Astrocyte (in vitro differentiated cells and primary cell): ENCODE measurements around the gene COG3. TPM values are rescaled to one million over a fixed set of nuclear protein-coding genes. Genes with fewer than 3 reads are reported as not detected.
A peak's percentile ranks its signal among the peaks of the same experiment; 100 is the strongest.

Source experiments
- DNase-seq: peaks from one replicate; pipeline ENCODE4 v3.0.0-alpha.2; 2010; ENCODE audit warnings: low read depth
- FAIRE-seq: peaks from 2 replicates; lab custom pipeline; 2011; peaks lifted over from hg19 to GRCh38; lab: Jason Lieb, UNC
- H2AFZ ChIP-seq: 2 replicates; pipeline ENCODE4 v1.6.0; 2012; ENCODE audit warnings: low read depth, low read length, inconsistent platforms
- H3K27ac ChIP-seq: 2 replicates; pipeline ENCODE4 v1.5.1; 2011; ENCODE audit warnings: low read depth, low read length, inconsistent platforms
- H3K27me3 ChIP-seq: 2 replicates; pipeline ENCODE4 v1.6.0; 2011; ENCODE audit warnings: low read length, inconsistent platforms; ENCODE audit not compliant: insufficient read depth
- H3K36me3 ChIP-seq: 2 replicates; pipeline ENCODE4 v1.5.1; 2011; ENCODE audit warnings: low read length, inconsistent platforms; ENCODE audit not compliant: insufficient read depth
- H3K4me1 ChIP-seq: 2 replicates; pipeline ENCODE4 v1.5.1; 2011; ENCODE audit warnings: low read length, inconsistent platforms; ENCODE audit not compliant: insufficient read depth
- H3K4me2 ChIP-seq: 2 replicates; pipeline ENCODE4 v1.6.0; 2012; ENCODE audit warnings: low read length, inconsistent platforms
- H3K4me3 ChIP-seq: 2 replicates; pipeline ENCODE4 v1.5.1; 2011; ENCODE audit warnings: low read depth, mild to moderate bottlenecking, low read length, inconsistent platforms; ENCODE audit not compliant: insufficient read depth
- H3K79me2 ChIP-seq: 2 replicates; pipeline ENCODE4 v1.6.0; 2012; ENCODE audit warnings: mild to moderate bottlenecking, low read length, inconsistent platforms; ENCODE audit not compliant: insufficient read depth
- H3K9ac ChIP-seq: 2 replicates; pipeline ENCODE4 v1.6.0; 2012; ENCODE audit warnings: mild to moderate bottlenecking, low read length, inconsistent platforms
- H3K9me3 ChIP-seq: 2 replicates; pipeline ENCODE4 v1.5.1; 2012; ENCODE audit warnings: low read depth, mild to moderate bottlenecking, low read length, inconsistent platforms; ENCODE audit not compliant: insufficient read depth
- H4K20me1 ChIP-seq: 2 replicates; pipeline ENCODE4 v1.6.0; 2012; ENCODE audit warnings: low read length, inconsistent platforms; ENCODE audit not compliant: insufficient read depth
- H3K27ac Mint-ChIP-seq: one replicate; pipeline ENCODE4 v1.8.0; 2021; ENCODE audit warnings: mild to moderate bottlenecking, mixed read lengths; ENCODE audit not compliant: unreplicated experiment
- H3K27me3 Mint-ChIP-seq: one replicate; pipeline ENCODE4 v1.8.0; 2021; ENCODE audit warnings: low read depth, mixed read lengths; ENCODE audit not compliant: unreplicated experiment
- H3K36me3 Mint-ChIP-seq: one replicate; pipeline ENCODE4 v1.8.0; 2021; ENCODE audit warnings: low read depth, mixed read lengths; ENCODE audit not compliant: unreplicated experiment
- H3K4me1 Mint-ChIP-seq: one replicate; pipeline ENCODE4 v1.8.0; 2021; ENCODE audit warnings: low read depth, mixed read lengths; ENCODE audit not compliant: unreplicated experiment
- H3K4me3 Mint-ChIP-seq: one replicate; pipeline ENCODE4 v1.8.0; 2021; ENCODE audit warnings: mild to moderate bottlenecking, moderate library complexity, mixed read lengths; ENCODE audit not compliant: unreplicated experiment
- H3K9me3 Mint-ChIP-seq: one replicate; pipeline ENCODE4 v1.8.0; 2021; ENCODE audit warnings: mild to moderate bottlenecking, mixed read lengths; ENCODE audit not compliant: unreplicated experiment
- CTCF ChIP-seq: IDR thresholded peaks from 2 replicates; pipeline ENCODE4 v1.5.1; 2011; ENCODE audit warnings: low read depth, mild to moderate bottlenecking, inconsistent platforms, low read length, moderate library complexity; ENCODE audit not compliant: insufficient read depth
- EZH2 ChIP-seq: IDR thresholded peaks from 2 replicates; pipeline ENCODE4 v1.6.1; 2012; ENCODE audit warnings: mild to moderate bottlenecking, low read length, inconsistent platforms; ENCODE audit not compliant: insufficient read depth
- total RNA-seq: library from RNA; stranded (reverse); gene quantifications from 2 replicates; pipeline ENCODE4 v1.2.1, GENCODE V29; 2021

COG3 gene
- total RNA-seq, 1 donor from 2014 or later, result 24.9 TPM

- Histone ChIP-seq H3K36me3 (no peaks in the 10 kb centered on the region), H3K9me3 (no peaks in the 10 kb centered on the region)
- no peak for TF ChIP-seq EZH2
- TF ChIP-seq CTCF, result no peak
These were observed 77.1 kb downstream of the COG3 start for GRCh38 chr13:45541806-45542205.

GRCh38 chr13:45542391-45542790 lies 77.7 kb downstream of the COG3 start:
- Mint-ChIP-seq H3K4me3 (no peak overlapping the region), H3K9me3 (no peaks in the 10 kb centered on the region), H3K4me1 (no peaks in the 10 kb centered on the region), H3K27me3 (peaks cover 2% of the 10 kb centered on the region), H3K27ac (no peak overlapping the region), H3K36me3 (peaks cover 3% of the 10 kb centered on the region)
- FAIRE-seq (no peak), DNase-seq (no peak)
- Histone ChIP-seq H3K27ac (no peak overlapping the region), H3K4me2 (no peak overlapping the region), H3K9me3 (no peaks in the 10 kb centered on the region), H3K36me3 (no peaks in the 10 kb centered on the region), H3K4me1 (no peaks in the 10 kb centered on the region), H3K27me3 (peaks cover 5% of the 10 kb centered on the region), H3K9ac (no peak overlapping the region), H4K20me1 (no peaks in the 10 kb centered on the region), H2AFZ (no peak overlapping the region), H3K4me3 (no peak overlapping the region), H3K79me2 (no peaks in the 10 kb centered on the region)
- TF ChIP-seq EZH2 (no peak), CTCF (no peak)

More at GRCh38 chr13:45541806-45542205, 77.1 kb downstream of the COG3 start:
- Mint-ChIP-seq H3K9me3 (no peaks in the 10 kb centered on the region), H3K4me1 (no peaks in the 10 kb centered on the region), H3K27me3 (peaks cover 2% of the 10 kb centered on the region), H3K36me3 (peaks cover 3% of the 10 kb centered on the region), H3K27ac (no peak overlapping the region), H3K4me3 (no peak overlapping the region)
- Histone ChIP-seq H3K27me3 (peaks cover 1% of the 10 kb centered on the region), H3K79me2 (no peaks in the 10 kb centered on the region), H3K4me2 (no peak overlapping the region), H3K9ac (no peak overlapping the region), H3K27ac (no peak overlapping the region), H3K4me3 (no peak overlapping the region), H4K20me1 (no peaks in the 10 kb centered on the region), H3K4me1 (no peaks in the 10 kb centered on the region), H2AFZ (no peak overlapping the region)
- DNase-seq (no peak), FAIRE-seq (no peak)

GRCh38 chr13:45542878-45543277 lies 78.1 kb downstream of the COG3 start:
- H3K36me3 Mint-ChIP-seq, result peaks cover 3% of the 10 kb centered on the region
- no peaks in the 10 kb centered on the region for H3K79me2 ChIP-seq
- no peak overlapping the region for H3K9ac ChIP-seq
- H3K27ac ChIP-seq, result no peak overlapping the region
- peaks cover 2% of the 10 kb centered on the region for H3K27me3 Mint-ChIP-seq
- H3K4me2 ChIP-seq, result no peak overlapping the region
- H3K4me3 ChIP-seq, result no peak overlapping the region
- H3K27ac Mint-ChIP-seq, result peak overlapping the region; percentile 47
- peaks cover 8% of the 10 kb centered on the region for H3K27me3 ChIP-seq
- H3K4me3 Mint-ChIP-seq, result no peak overlapping the region
- H2AFZ ChIP-seq, result no peak overlapping the region
- H3K4me1 Mint-ChIP-seq, result no peaks in the 10 kb centered on the region
- H3K4me1 ChIP-seq, result no peaks in the 10 kb centered on the region
- no peak for FAIRE-seq
- no peaks in the 10 kb centered on the region for H4K20me1 ChIP-seq
- DNase-seq, result no peak
- TF ChIP-seq CTCF, result no peak
- no peak for TF ChIP-seq EZH2
- H3K9me3 ChIP-seq, result no peaks in the 10 kb centered on the region
- no peaks in the 10 kb centered on the region for H3K36me3 ChIP-seq
- no peaks in the 10 kb centered on the region for H3K9me3 Mint-ChIP-seq
